KG1 (cell line): ENCODE measurements around the gene ABCE1.
"Not testable (repeated sequence)": the region's sequence is repeated elsewhere in the genome, so short reads cannot be mapped to it uniquely, and the experiment has no call there.

ENCODE experiments used
- DNase-seq: peaks from one replicate; lab custom pipeline; 2025; lab: John Stamatoyannopoulos, UW

Gene ABCE1

GRCh38 chr4:145102619-145103018 is 4.5 kb downstream of the ABCE1 start:
- DNase-seq: no peak

- DNase-seq: no peak
Observed at GRCh38 chr4:145103496-145103895, 5.4 kb downstream of the ABCE1 start.

- no peak for DNase-seq
Observed at GRCh38 chr4:145107126-145107525, 9.0 kb downstream of the ABCE1 start.

GRCh38 chr4:145108128-145108527 is 10.0 kb downstream of the ABCE1 start:
- DNase-seq: no peak

- DNase-seq: no peak
Observed at GRCh38 chr4:145125396-145125795, 27.3 kb downstream of the ABCE1 start.

- no peak for DNase-seq
Observed at GRCh38 chr4:145130130-145130529, 32.0 kb downstream of the ABCE1 start.

- DNase-seq: no peak
Observed at GRCh38 chr4:145130788-145131399, 32.8 kb downstream of the ABCE1 start.

- DNase-seq: no peak
Observed at GRCh38 chr4:145131848-145132247, 33.7 kb downstream of the ABCE1 start.

GRCh38 chr4:145132511-145133098 is 34.5 kb downstream of the ABCE1 start:
- no peak for DNase-seq

GRCh38 chr4:145136219-145136618 is 38.1 kb downstream of the ABCE1 start:
- not testable (repeated sequence) for DNase-seq

GRCh38 chr4:145148980-145149379 is 50.9 kb downstream of the ABCE1 start:
- DNase-seq: no peak

- DNase-seq: no peak
Observed at GRCh38 chr4:145153181-145153903, 55.2 kb downstream of the ABCE1 start.

- DNase-seq: no peak
Observed at GRCh38 chr4:145153904-145154298, 55.8 kb downstream of the ABCE1 start.

- DNase-seq: no peak
Observed at GRCh38 chr4:145154573-145154972, 56.5 kb downstream of the ABCE1 start.

- no peak for DNase-seq
Observed at GRCh38 chr4:145155268-145155870, 57.3 kb downstream of the ABCE1 start.

GRCh38 chr4:145156986-145157385 is 58.9 kb downstream of the ABCE1 start:
- DNase-seq: no peak

GRCh38 chr4:145161549-145161948 is 63.4 kb downstream of the ABCE1 start:
- DNase-seq: no peak

GRCh38 chr4:145167887-145168286 is 69.8 kb downstream of the ABCE1 start:
- DNase-seq: no peak

- no peak for DNase-seq
Observed at GRCh38 chr4:145168581-145169187, 70.6 kb downstream of the ABCE1 start.

- no peak for DNase-seq
Observed at GRCh38 chr4:145170223-145170622, 72.1 kb downstream of the ABCE1 start.

GRCh38 chr4:145171911-145172310 is 73.8 kb downstream of the ABCE1 start:
- no peak for DNase-seq

- no peak for DNase-seq
Observed at GRCh38 chr4:145176641-145177432, 78.7 kb downstream of the ABCE1 start.
